Endothelial cell of umbilical vein (primary cell): ENCODE measurements around the gene TARS1.

Source experiments
- CTCF ChIP-seq, 2 donors: IDR thresholded peaks; 1 replicate in 1 of 2; 2 replicates in 1 of 2; pipeline ENCODE4 v1.5.1; 2011; ENCODE audit warnings: low read length in 2 of 2, mild to moderate bottlenecking in 2 of 2, moderate library complexity in 2 of 2, control low read depth in 1 of 2, inconsistent platforms in 1 of 2, low read depth in 1 of 2; ENCODE audit not compliant: insufficient read depth in 1 of 2; ENCODE audit errors: extremely low read depth in 1 of 2
- EZH2 ChIP-seq: IDR thresholded peaks from 2 replicates; pipeline ENCODE4 v1.6.1; 2012; ENCODE audit warnings: borderline replicate concordance, low read depth, mild to moderate bottlenecking, moderate library complexity, low read length, inconsistent platforms; ENCODE audit not compliant: severe bottlenecking
- FOS ChIP-seq: IDR thresholded peaks from 2 replicates; pipeline ENCODE4 v1.6.1; 2011; ENCODE audit warnings: mild to moderate bottlenecking, low read length, moderate library complexity, borderline replicate concordance; ENCODE audit not compliant: insufficient read depth
- JUN ChIP-seq: IDR thresholded peaks from 2 replicates; pipeline ENCODE4 v1.6.1; 2011; ENCODE audit warnings: borderline replicate concordance, low read depth; ENCODE audit not compliant: insufficient read length, insufficient read depth
- MAX ChIP-seq: IDR thresholded peaks from 2 replicates; pipeline ENCODE4 v1.6.1; 2011; ENCODE audit not compliant: insufficient read depth, insufficient read length
- POLR2A ChIP-seq: IDR thresholded peaks from 2 replicates; pipeline ENCODE4 v1.6.1; 2012; ENCODE audit warnings: low read depth, mild to moderate bottlenecking, control low read depth, low read length
- POLR2AphosphoS5 ChIP-seq: IDR thresholded peaks from 2 replicates; pipeline ENCODE4 v1.6.1; 2012; ENCODE audit warnings: low read depth, mild to moderate bottlenecking, control low read depth, low read length, moderate library complexity; ENCODE audit not compliant: insufficient read depth

- TF ChIP-seq POLR2AphosphoS5 = no peak
- TF ChIP-seq EZH2 = no peak
- TF ChIP-seq POLR2A = no peak
- no peak for TF ChIP-seq CTCF (IDR thresholded peaks at IDR 0.05; ENCODE audit: extremely low read depth in 1 of 2, insufficient read depth in 1 of 2, low read depth in 1 of 2, low read length in 2 of 2)
- TF ChIP-seq MAX = no peak
- no peak for TF ChIP-seq FOS
- TF ChIP-seq JUN = no peak
Observed at GRCh38 chr5:33477816-33478215, 37.1 kb downstream of the TARS1 start.
